ENCODE results near the gene ARHGEF16. TPM values are rescaled to one million over a fixed set of nuclear protein-coding genes. Genes with fewer than 3 reads are reported as not detected.
A peak's percentile ranks its signal among the peaks of the same experiment; 100 is the strongest.

ARHGEF16 gene
- total and polyA plus RNA-seq, 3 experiments from 2014 or later, result 0.06 TPM; not detected in 2

DNA sequence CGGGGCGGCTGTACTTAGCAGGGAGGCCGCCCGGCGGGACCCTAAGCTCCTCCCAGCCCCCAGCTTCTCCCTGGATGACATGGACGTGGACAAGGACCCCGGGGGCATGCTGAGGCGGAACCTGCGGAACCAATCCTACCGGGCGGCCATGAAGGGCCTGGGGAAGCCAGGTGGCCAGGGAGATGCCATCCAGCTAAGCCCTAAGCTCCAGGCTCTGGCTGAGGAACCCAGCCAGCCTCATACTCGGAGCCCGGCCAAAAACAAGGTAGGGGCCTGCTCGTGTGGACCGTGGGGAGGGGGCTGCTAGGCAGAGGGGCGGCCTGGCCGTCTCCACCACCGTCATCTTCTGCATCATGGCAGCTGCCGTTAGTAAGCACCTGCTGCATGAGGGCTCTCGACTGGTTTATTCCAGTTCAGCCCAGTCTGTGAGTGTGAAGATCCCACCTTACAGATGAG lies 9.0 kb downstream of the ARHGEF16 start:
- Histone ChIP-seq H3K4me1 (ENCODE audit: insufficient read depth, low read length) (no peaks in the 10 kb centered on the region), H3K9me3 (ENCODE audit: low read length) (no peaks in the 10 kb centered on the region), H3K4me3 (ENCODE audit: low read length) (no peak overlapping the region), H3K36me3 (ENCODE audit: insufficient read depth, low read length) (no peaks in the 10 kb centered on the region), H3K27me3 (ENCODE audit: insufficient read depth, low read length, poor library complexity, severe bottlenecking) (no peaks in the 10 kb centered on the region), H3K27ac (ENCODE audit: low read depth, low read length) (no peak overlapping the region)
- Mint-ChIP-seq H3K27me3 (peaks cover 0 to 7% of the 10 kb centered on the region in 2 donors), H3K4me3 (no peak overlapping the region), H3K27ac (no peak overlapping the region), H3K4me1 (peaks cover 0 to 5% (median 0%) of the 10 kb centered on the region in 3 donors), H3K9me3 (no peaks in the 10 kb centered on the region), H3K36me3 (no peaks in the 10 kb centered on the region)
- peak in 1 of 5 donors; percentile 42 for DNase-seq
- POLR2A ChIA-PET, result no interaction called here
- CTCF ChIA-PET, result interaction anchor here (1.4 to 2.1 kb wide), 2 partner anchors 10 to 11 kb away, joined by 4 to 6 read pairs; no protein-coding TSS in a partner anchor

DNA sequence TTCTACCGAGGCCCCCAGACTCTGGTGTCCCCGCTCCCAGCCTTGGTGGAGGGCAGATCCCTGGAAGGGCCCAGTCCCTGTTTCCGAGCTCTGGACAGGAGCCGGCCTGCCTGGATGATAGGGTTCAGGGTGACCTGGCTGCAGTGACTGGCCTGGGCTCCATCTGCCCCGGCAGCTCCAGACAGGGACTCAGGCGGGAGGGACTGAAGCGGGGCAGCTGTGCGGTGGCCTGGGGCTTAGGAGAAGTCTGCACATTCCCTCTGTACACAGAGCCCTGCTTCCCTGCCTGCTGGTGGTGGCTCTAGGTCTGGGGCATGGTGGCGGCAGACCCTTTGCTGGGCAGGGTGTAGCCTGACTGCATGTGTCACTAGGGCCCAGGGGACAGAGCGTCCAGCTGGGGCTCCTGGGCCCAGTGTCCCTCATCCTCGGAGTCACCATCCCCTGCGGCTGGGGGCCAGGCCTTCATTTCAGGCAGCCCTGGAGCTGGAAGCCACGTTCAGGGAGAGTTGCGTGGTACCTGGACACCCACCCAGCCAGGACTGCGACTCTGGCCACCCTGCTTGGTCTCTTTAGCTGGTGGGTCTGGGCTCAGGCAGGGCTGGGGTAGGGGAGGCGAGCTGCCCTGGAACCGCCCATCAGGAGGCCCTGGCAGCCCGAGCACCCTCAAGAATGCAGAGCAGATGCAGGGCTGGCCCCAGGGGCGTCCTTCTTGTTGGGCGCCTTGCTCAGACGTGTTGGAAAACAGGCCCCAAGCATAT lies 9.6 kb downstream of the ARHGEF16 start:
- CTCF ChIA-PET, result interaction anchor here (2.1 kb wide), 1 partner anchor 11 kb away, joined by 4 read pairs; no protein-coding TSS in a partner anchor
- H3K36me3 ChIP-seq (ENCODE audit: insufficient read depth, low read length), result no peaks in the 10 kb centered on the region
- peak in 1 of 5 donors; percentile 44 for DNase-seq
- no peaks in the 10 kb centered on the region for H3K9me3 Mint-ChIP-seq
- peaks cover 0 to 5% (median 0%) of the 10 kb centered on the region in 3 donors for H3K4me1 Mint-ChIP-seq
- POLR2A ChIA-PET, result no interaction called here
- H3K36me3 Mint-ChIP-seq, result no peaks in the 10 kb centered on the region
- no peaks in the 10 kb centered on the region for H3K27me3 ChIP-seq (ENCODE audit: insufficient read depth, low read length, poor library complexity, severe bottlenecking)
- H3K4me1 ChIP-seq (ENCODE audit: insufficient read depth, low read length), result no peaks in the 10 kb centered on the region
- H3K27ac ChIP-seq (ENCODE audit: low read depth, low read length), result no peak overlapping the region
- peaks cover 0 to 7% of the 10 kb centered on the region in 2 donors for H3K27me3 Mint-ChIP-seq
- H3K27ac Mint-ChIP-seq, result no peak overlapping the region
- no peaks in the 10 kb centered on the region for H3K9me3 ChIP-seq (ENCODE audit: low read length)
- no peak overlapping the region for H3K4me3 Mint-ChIP-seq
- H3K4me3 ChIP-seq (ENCODE audit: low read length), result no peak overlapping the region

DNA sequence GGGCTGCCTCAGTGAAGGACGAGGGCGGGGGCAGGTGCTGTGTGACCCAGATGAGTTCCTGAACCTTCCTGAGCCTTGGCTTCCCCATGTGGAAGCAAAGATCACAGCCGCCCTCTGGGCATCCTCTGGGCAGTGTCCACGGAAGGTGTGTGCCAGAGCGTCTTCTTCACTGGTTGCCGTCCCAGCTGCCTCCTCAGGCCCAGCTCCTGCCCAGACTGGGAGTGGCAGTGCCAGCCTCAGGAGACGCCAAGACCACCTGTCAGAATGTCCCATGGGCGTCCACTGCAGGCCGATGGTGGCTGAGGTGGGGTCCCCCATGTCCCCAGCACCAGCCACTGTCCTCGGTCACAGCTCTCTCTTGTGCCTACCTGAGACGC lies 10.2 kb downstream of the ARHGEF16 start:
- Histone ChIP-seq H3K4me3 (ENCODE audit: low read length) (no peak overlapping the region), H3K9me3 (ENCODE audit: low read length) (no peaks in the 10 kb centered on the region), H3K27me3 (ENCODE audit: insufficient read depth, low read length, poor library complexity, severe bottlenecking) (no peaks in the 10 kb centered on the region), H3K36me3 (ENCODE audit: insufficient read depth, low read length) (no peaks in the 10 kb centered on the region), H3K27ac (ENCODE audit: low read depth, low read length) (no peak overlapping the region), H3K4me1 (ENCODE audit: insufficient read depth, low read length) (no peaks in the 10 kb centered on the region)
- H3K4me1 Mint-ChIP-seq, result peaks cover 0 to 5% (median 0%) of the 10 kb centered on the region in 3 donors
- POLR2A ChIA-PET, result no interaction called here
- no peak overlapping the region for H3K4me3 Mint-ChIP-seq
- CTCF ChIA-PET, result interaction anchor here (2.1 kb wide), 1 partner anchor 12 kb away, joined by 4 read pairs; no protein-coding TSS in a partner anchor
- H3K36me3 Mint-ChIP-seq, result no peaks in the 10 kb centered on the region
- no peaks in the 10 kb centered on the region for H3K9me3 Mint-ChIP-seq
- no peak overlapping the region for H3K27ac Mint-ChIP-seq
- peaks cover 0 to 7% of the 10 kb centered on the region in 2 donors for H3K27me3 Mint-ChIP-seq
- DNase-seq, result peak in 1 of 5 donors; percentile 24

DNA sequence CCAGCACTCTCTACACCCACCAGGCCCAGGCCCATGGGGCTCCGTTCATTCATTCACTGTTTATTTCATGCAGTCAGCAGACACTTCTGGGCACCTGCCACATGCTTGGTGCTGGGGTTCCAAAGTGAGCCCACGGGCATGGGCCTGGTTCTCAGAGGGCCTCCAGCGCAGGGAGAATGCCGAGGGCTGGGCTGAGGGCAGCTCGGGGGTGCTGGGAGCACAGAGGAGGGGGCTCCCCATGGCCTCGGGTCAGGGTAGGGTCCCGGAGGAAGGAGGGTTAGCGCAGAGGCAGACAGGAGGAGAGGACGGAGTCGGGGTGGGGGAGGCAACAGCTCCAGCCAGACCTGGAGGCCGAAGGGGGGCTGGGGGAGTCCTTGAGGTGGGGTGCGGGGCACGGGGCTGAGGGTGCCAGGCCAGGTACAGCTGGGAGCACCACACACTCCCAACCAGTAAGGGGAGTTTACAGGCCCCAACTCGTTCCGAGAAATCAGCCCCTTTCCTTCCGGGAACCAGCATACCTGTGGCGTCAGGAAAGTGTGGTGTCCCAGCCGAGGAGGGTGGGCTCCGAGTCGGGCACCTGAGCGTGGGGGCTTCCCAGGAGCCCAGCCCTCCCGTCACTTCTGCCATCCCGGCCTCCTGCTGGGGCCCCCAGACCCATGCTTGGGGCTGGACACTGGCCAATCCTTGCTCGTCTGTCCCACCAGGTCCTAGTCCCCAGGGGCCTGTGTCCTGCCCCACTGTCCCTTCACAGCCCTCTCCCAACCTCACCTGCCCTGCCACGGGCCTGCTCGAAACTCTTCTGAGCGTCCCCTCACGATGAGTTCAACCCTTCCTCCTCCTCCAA lies 10.8 kb downstream of the ARHGEF16 start:
- peak in 1 of 5 donors; percentile 36 for DNase-seq
- H3K4me1 Mint-ChIP-seq, result peaks cover 0 to 5% (median 0%) of the 10 kb centered on the region in 3 donors

DNA sequence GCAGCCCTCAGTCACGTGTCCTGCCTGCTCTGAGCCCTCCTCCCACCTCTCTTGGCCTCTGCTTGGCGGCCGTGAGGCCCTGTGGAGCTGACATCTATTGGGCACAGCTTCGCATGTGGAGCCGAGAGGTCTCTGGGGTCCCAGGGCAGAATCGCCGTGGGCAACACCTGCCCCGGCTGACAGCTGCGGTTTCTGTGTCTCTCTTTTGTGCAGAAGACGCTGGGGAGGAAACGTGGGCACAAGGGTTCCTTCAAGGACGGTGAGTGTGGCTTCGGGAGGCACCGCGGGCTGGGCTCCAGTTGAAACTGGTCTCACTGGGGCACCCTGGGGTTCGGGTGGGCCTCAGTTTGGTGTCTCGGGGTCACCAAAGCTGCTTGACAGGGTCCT lies 11.5 kb downstream of the ARHGEF16 start:
- peak overlapping the region in 1 of 8 donors; percentile 75 for H3K27ac Mint-ChIP-seq
- no peak overlapping the region for H3K4me3 Mint-ChIP-seq

More for the DNA sequence above, 10.8 kb downstream of the ARHGEF16 start:
- Histone ChIP-seq H3K4me3 (ENCODE audit: low read length) (no peak overlapping the region), H3K27ac (ENCODE audit: low read depth, low read length) (no peak overlapping the region), H3K27me3 (ENCODE audit: insufficient read depth, low read length, poor library complexity, severe bottlenecking) (no peaks in the 10 kb centered on the region), H3K4me1 (ENCODE audit: insufficient read depth, low read length) (no peaks in the 10 kb centered on the region), H3K9me3 (ENCODE audit: low read length) (no peaks in the 10 kb centered on the region), H3K36me3 (ENCODE audit: insufficient read depth, low read length) (no peaks in the 10 kb centered on the region)
- Mint-ChIP-seq H3K27ac (peak overlapping the region in 1 of 8 donors; percentile 75), H3K4me3 (no peak overlapping the region), H3K9me3 (no peaks in the 10 kb centered on the region), H3K27me3 (peaks cover 0 to 7% of the 10 kb centered on the region in 2 donors), H3K36me3 (no peaks in the 10 kb centered on the region)
- CTCF ChIA-PET, result interaction anchor here (0.9 to 2.1 kb wide), 2 partner anchors 12 to 13 kb away, joined by 3 to 4 read pairs; no protein-coding TSS in a partner anchor
- POLR2A ChIA-PET, result no interaction called here

DNA sequence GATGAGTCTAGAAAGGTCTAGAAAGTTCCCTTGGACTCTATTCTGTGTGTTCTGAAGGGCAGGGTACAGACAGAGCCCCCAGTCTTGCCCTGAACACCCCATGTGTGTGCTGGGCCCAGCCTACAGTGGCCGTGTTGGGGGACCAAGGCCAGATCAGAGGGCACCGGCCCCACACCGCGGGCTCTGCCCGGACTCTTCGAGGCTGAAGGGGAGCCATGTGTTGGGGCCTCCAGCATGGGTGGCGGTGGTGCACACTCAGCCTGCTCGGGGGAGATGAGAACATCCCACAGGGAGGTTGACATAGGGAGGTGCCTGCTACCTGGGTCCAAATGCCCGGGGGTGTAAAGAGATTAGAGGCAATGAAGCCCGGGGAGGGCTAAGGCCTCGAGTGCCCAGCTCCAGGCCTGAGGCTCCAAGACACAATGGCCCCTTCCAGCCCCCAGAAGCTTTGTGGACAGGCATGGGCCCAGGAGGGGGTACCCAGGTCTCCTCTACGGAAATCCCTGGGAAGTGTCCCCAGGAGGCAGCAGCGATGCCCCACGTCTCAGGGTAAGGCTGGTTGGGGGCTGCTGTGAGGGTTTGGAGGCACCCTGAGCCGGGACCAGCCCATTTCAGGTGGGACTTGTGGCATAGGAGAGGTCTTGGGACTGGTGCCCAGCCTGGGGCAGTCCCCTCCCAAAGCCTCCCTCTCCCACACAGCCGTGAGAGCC lies 12.1 kb downstream of the ARHGEF16 start:
- Histone ChIP-seq H3K9me3 (ENCODE audit: low read length) (no peaks in the 10 kb centered on the region), H3K36me3 (ENCODE audit: insufficient read depth, low read length) (no peaks in the 10 kb centered on the region), H3K4me3 (ENCODE audit: low read length) (no peak overlapping the region), H3K4me1 (ENCODE audit: insufficient read depth, low read length) (no peaks in the 10 kb centered on the region), H3K27me3 (ENCODE audit: insufficient read depth, low read length, poor library complexity, severe bottlenecking) (no peaks in the 10 kb centered on the region), H3K27ac (ENCODE audit: low read depth, low read length) (no peak overlapping the region)
- Mint-ChIP-seq H3K9me3 (no peaks in the 10 kb centered on the region), H3K27ac (no peak overlapping the region), H3K27me3 (peaks cover 0 to 7% of the 10 kb centered on the region in 2 donors), H3K36me3 (no peaks in the 10 kb centered on the region), H3K4me1 (peaks cover 0 to 5% (median 0%) of the 10 kb centered on the region in 3 donors), H3K4me3 (no peak overlapping the region)
- DNase-seq, result peak in 1 of 5 donors; percentile 21
- ChIA-PET POLR2A (no interaction called here), CTCF (interaction anchor here (0.9 kb wide), 1 partner anchor 14 kb away, joined by 3 read pairs; no protein-coding TSS in a partner anchor)

More for the DNA sequence above, 11.5 kb downstream of the ARHGEF16 start:
- Histone ChIP-seq H3K4me1 (ENCODE audit: insufficient read depth, low read length) (no peaks in the 10 kb centered on the region), H3K9me3 (ENCODE audit: low read length) (no peaks in the 10 kb centered on the region), H3K36me3 (ENCODE audit: insufficient read depth, low read length) (no peaks in the 10 kb centered on the region), H3K27me3 (ENCODE audit: insufficient read depth, low read length, poor library complexity, severe bottlenecking) (no peaks in the 10 kb centered on the region), H3K27ac (ENCODE audit: low read depth, low read length) (no peak overlapping the region), H3K4me3 (ENCODE audit: low read length) (no peak overlapping the region)
- no peaks in the 10 kb centered on the region for H3K36me3 Mint-ChIP-seq
- H3K9me3 Mint-ChIP-seq, result no peaks in the 10 kb centered on the region
- DNase-seq, result peak in 1 of 5 donors; percentile 37
- H3K4me1 Mint-ChIP-seq, result peaks cover 0 to 5% (median 0%) of the 10 kb centered on the region in 3 donors
- CTCF ChIA-PET, result interaction anchor here (0.9 kb wide), 1 partner anchor 13 kb away, joined by 3 read pairs; no protein-coding TSS in a partner anchor
- peaks cover 0 to 7% of the 10 kb centered on the region in 2 donors for H3K27me3 Mint-ChIP-seq
- POLR2A ChIA-PET, result no interaction called here

DNA sequence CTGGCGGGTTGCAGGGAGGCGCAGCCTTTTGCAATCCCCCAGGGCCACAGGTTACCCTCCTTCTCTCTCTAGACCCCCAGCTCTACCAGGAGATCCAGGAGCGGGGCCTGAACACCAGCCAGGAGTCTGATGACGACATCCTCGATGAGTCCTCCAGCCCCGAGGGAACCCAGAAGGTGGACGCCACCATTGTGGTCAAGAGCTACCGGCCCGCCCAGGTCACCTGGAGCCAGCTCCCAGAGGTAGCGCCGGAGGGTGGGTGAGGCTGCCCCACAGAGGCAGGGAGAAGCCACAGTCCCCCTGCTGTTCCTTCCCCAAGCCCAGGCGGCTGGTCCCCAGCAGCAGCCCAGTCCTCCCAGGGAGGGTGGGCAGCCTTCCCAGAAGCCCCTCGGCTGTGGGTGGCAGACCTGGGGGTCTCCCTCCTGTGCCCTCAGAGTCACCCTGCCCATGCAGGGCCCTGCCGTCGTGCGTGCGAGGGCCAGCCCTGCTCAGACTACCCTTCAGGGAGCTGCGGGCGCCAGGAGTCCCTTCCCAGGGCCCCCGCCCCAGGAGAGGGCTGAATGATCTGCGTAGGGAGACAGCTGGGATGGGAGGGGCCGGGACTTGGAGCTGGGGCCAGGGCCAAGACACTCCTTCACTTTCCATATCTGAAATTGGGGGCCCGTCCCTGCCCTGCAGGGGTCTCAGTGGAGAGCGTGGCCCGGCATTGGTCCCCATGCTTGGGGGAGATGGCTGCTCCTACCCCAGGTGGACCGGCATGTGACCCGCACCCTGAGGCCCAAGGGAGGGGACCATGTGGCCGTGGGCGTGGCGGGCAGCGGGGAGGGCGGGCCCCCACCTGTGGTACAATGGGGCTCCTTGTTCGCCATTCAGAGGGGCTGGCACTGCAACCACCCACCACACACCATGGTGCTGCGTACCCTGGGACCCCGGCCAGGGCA lies 12.9 kb downstream of the ARHGEF16 start:
- ChIA-PET POLR2A (no interaction called here), CTCF (no interaction called here)
- no peak overlapping the region for H3K4me3 ChIP-seq (ENCODE audit: low read length)
- no peaks in the 10 kb centered on the region for H3K9me3 Mint-ChIP-seq
- DNase-seq, result peak in 1 of 5 donors; percentile 39
- no peaks in the 10 kb centered on the region for H3K9me3 ChIP-seq (ENCODE audit: low read length)
- H3K4me1 ChIP-seq (ENCODE audit: insufficient read depth, low read length), result no peaks in the 10 kb centered on the region
- H3K27ac ChIP-seq (ENCODE audit: low read depth, low read length), result no peak overlapping the region
- peaks cover 0 to 7% of the 10 kb centered on the region in 2 donors for H3K27me3 Mint-ChIP-seq
- H3K27ac Mint-ChIP-seq, result no peak overlapping the region
- no peaks in the 10 kb centered on the region for H3K36me3 ChIP-seq (ENCODE audit: insufficient read depth, low read length)
- H3K4me3 Mint-ChIP-seq, result no peak overlapping the region
- H3K27me3 ChIP-seq (ENCODE audit: insufficient read depth, low read length, poor library complexity, severe bottlenecking), result no peaks in the 10 kb centered on the region
- H3K4me1 Mint-ChIP-seq, result peaks cover 0 to 5% (median 0%) of the 10 kb centered on the region in 3 donors
- H3K36me3 Mint-ChIP-seq, result no peaks in the 10 kb centered on the region

Measured in CD8-positive, alpha-beta memory T cell (primary cell).